Urinary bladder (tissue), 4 donors: ENCODE data around the gene STOML1. TPM values are rescaled to one million over a fixed set of nuclear protein-coding genes. Genes with fewer than 3 reads are reported as not detected.
"Not testable (repeated sequence)": the region's sequence is repeated elsewhere in the genome, so short reads cannot be mapped to it uniquely, and the experiment has no call there.

Experiments
- DNase-seq: peaks from one replicate; pipeline ENCODE4 v3.0.0-alpha.2; 2015; ENCODE audit errors: extremely low spot score
- H3K27ac ChIP-seq: one replicate; pipeline ENCODE4 v1.5.1; 2013; ENCODE audit warnings: low read depth, mild to moderate bottlenecking, moderate library complexity
- H3K36me3 ChIP-seq: one replicate; pipeline ENCODE4 v1.6.1; 2013; ENCODE audit warnings: mild to moderate bottlenecking, moderate library complexity; ENCODE audit not compliant: insufficient read depth
- H3K4me1 ChIP-seq: one replicate; pipeline ENCODE4 v1.6.1; 2013; ENCODE audit warnings: mild to moderate bottlenecking, moderate library complexity; ENCODE audit not compliant: insufficient read depth
- H3K4me3 ChIP-seq: one replicate; pipeline ENCODE4 v1.5.1; 2013; ENCODE audit warnings: low read depth, low read length
- WGBS: extraction: QIAGEN DNeasy Blood & Tissue Kit; methylation state at CpG from one replicate; pipeline ENCODE4 v1.1.7; 2013; 5-methylcytosine and 5-hydroxymethylcytosine counted together
- polyA plus RNA-seq: library from polyadenylated mRNA; stranded (reverse); fragments of 200-250 nt; gene quantifications from one replicate; pipeline ENCODE4 v1.2.3, GENCODE V29; 2013
- total RNA-seq: library from RNA; depleted of rRNA; stranded (reverse); fragments of >200 nt; gene quantifications from one replicate; pipeline ENCODE4 v1.2.3, GENCODE V29; 2014
- donor health status: healthy with polysubstance abuse.
- donor health status: healthy.

The STOML1 gene
- total and polyA plus RNA-seq, 2 donors, result 8.4 to 25.5 TPM

- WGBS, result 93% methylated on average over 4 of the region's 4 CpGs
- DNase-seq, result no peak
- H3K4me1 ChIP-seq, result peaks cover 1% of the 10 kb centered on the region
- no peak overlapping the region for H3K27ac ChIP-seq
- H3K4me3 ChIP-seq, result no peak overlapping the region
- no peaks in the 10 kb centered on the region for H3K36me3 ChIP-seq
Observed at GRCh38 chr15:73987250-73987649, 4.8 kb downstream of the STOML1 start.

GRCh38 chr15:73986776-73987056 is 5.4 kb downstream of the STOML1 start:
- no peak overlapping the region for H3K4me3 ChIP-seq
- DNase-seq, result no peak
- H3K4me1 ChIP-seq, result peaks cover 1% of the 10 kb centered on the region
- no peak overlapping the region for H3K27ac ChIP-seq
- 92% methylated on average over 1 of the region's 1 CpG for WGBS
- H3K36me3 ChIP-seq, result no peaks in the 10 kb centered on the region

GRCh38 chr15:73986055-73986775 is 5.9 kb downstream of the STOML1 start:
- H3K36me3 ChIP-seq, result no peaks in the 10 kb centered on the region
- no peak overlapping the region for H3K27ac ChIP-seq
- no peak overlapping the region for H3K4me3 ChIP-seq
- DNase-seq, result no peak
- WGBS, result 51% methylated on average over 7 of the region's 7 CpGs
- peaks cover 1% of the 10 kb centered on the region for H3K4me1 ChIP-seq

GRCh38 chr15:73985101-73985873 is 6.8 kb downstream of the STOML1 start:
- H3K36me3 ChIP-seq, result no peaks in the 10 kb centered on the region
- WGBS, result 83% methylated on average over 13 of the region's 13 CpGs
- H3K27ac ChIP-seq, result no peak overlapping the region
- H3K4me1 ChIP-seq, result peaks cover 1% of the 10 kb centered on the region
- no peak for DNase-seq
- no peak overlapping the region for H3K4me3 ChIP-seq

- Histone ChIP-seq H3K4me3 (no peak overlapping the region), H3K4me1 (peaks cover 1% of the 10 kb centered on the region), H3K36me3 (no peaks in the 10 kb centered on the region), H3K27ac (no peak overlapping the region)
- 79% methylated on average over 13 of the region's 13 CpGs for WGBS
- no peak for DNase-seq
Observed at GRCh38 chr15:73984208-73984979, 7.7 kb downstream of the STOML1 start.

- 87% methylated on average over 9 of the region's 9 CpGs for WGBS
- Histone ChIP-seq H3K4me1 (peaks cover 1% of the 10 kb centered on the region), H3K4me3 (no peak overlapping the region), H3K36me3 (no peaks in the 10 kb centered on the region), H3K27ac (peak overlapping the region; percentile 53)
- no peak for DNase-seq
Observed at GRCh38 chr15:73983773-73984172, 8.3 kb downstream of the STOML1 start.

- Histone ChIP-seq H3K4me1 (peaks cover 1% of the 10 kb centered on the region), H3K27ac (peak overlapping the region; percentile 88), H3K4me3 (no peak overlapping the region), H3K36me3 (no peaks in the 10 kb centered on the region)
- DNase-seq, result no peak
- WGBS, result 29% methylated on average over 10 of the region's 10 CpGs
Observed at GRCh38 chr15:73983211-73983727, 8.8 kb downstream of the STOML1 start.

GRCh38 chr15:73982222-73982962 is 9.7 kb downstream of the STOML1 start:
- WGBS, result 10% methylated on average over 8 of the region's 8 CpGs
- Histone ChIP-seq H3K4me3 (no peak overlapping the region), H3K4me1 (peaks cover 1% of the 10 kb centered on the region), H3K36me3 (no peaks in the 10 kb centered on the region), H3K27ac (peak overlapping the region; percentile 88)
- DNase-seq, result peak; percentile 75

- no peak for DNase-seq
- H3K36me3 ChIP-seq, result no peaks in the 10 kb centered on the region
- no peak overlapping the region for H3K4me3 ChIP-seq
- H3K4me1 ChIP-seq, result peaks cover 1% of the 10 kb centered on the region
- 30% methylated on average over 5 of the region's 5 CpGs for WGBS
- peak overlapping the region; percentile 43 for H3K27ac ChIP-seq
Observed at GRCh38 chr15:73981761-73982221, 10.3 kb downstream of the STOML1 start.

- 55% methylated on average over 1 of the region's 1 CpG for WGBS
- Histone ChIP-seq H3K36me3 (no peaks in the 10 kb centered on the region), H3K4me1 (peaks cover 1% of the 10 kb centered on the region), H3K4me3 (no peak overlapping the region), H3K27ac (no peak overlapping the region)
- no peak for DNase-seq
Observed at GRCh38 chr15:73979636-73980035, 12.5 kb downstream of the STOML1 start.

- no peak for DNase-seq
- Histone ChIP-seq H3K27ac (no peak overlapping the region), H3K4me1 (peaks cover 1% of the 10 kb centered on the region), H3K36me3 (no peaks in the 10 kb centered on the region), H3K4me3 (no peak overlapping the region)
- 90% methylated on average over 3 of the region's 3 CpGs for WGBS
Observed at GRCh38 chr15:73978896-73979295, 13.2 kb downstream of the STOML1 start.

GRCh38 chr15:73975440-73976125 is 16.5 kb downstream of the STOML1 start:
- H3K4me3 ChIP-seq, DNase-seq, H3K4me1 ChIP-seq, H3K36me3 ChIP-seq, H3K27ac ChIP-seq: not testable (repeated sequence)
- 45% methylated on average over 18 of the region's 18 CpGs for WGBS
